Pancreas (tissue), 10 donors: ENCODE measurements around the gene HAUS7. TPM values are rescaled to one million over a fixed set of nuclear protein-coding genes. Genes with fewer than 3 reads are reported as not detected.

Experiments used
- ATAC-seq, 4 donors: fragments of 200-7000 bp; cut with Tn5 transposase; one replicate each; pipeline versions ENCODE4 v1.8.0 to v1.9.1; 2020; ENCODE audit warnings: mild to moderate bottlenecking in 4 of 4, moderate library complexity in 4 of 4
- DNase-seq, 6 donors: peaks; one replicate each; pipeline ENCODE4 v3.0.0-alpha.2; 2020
- FAIRE-seq: peaks from 2 replicates; lab custom pipeline; 2012; peaks lifted over from hg19 to GRCh38; lab: Jason Lieb, UNC
- H3K27ac ChIP-seq, 4 donors: fragments of 200-600 bp; sonication (generic); 1 replicate in 3 of 4; 2 replicates in 1 of 4; pipeline versions ENCODE4 v1.5.0 to v1.8.0; 2020
- H3K27me3 ChIP-seq, 4 donors: fragments of 200-600 bp; one replicate each; pipeline ENCODE4 v1.8.0; 2021
- H3K36me3 ChIP-seq, 3 donors: fragments of 200-600 bp; sonication (generic) in 1 of 3; one replicate each; pipeline versions ENCODE4 v1.5.0 to v1.8.0; 2020 to 2021
- H3K4me1 ChIP-seq, 3 donors: fragments of 200-600 bp; one replicate each; pipeline ENCODE4 v1.8.0; 2021
- H3K4me3 ChIP-seq, 4 donors: fragments of 200-600 bp; sonication (generic) in 2 of 4; one replicate each; pipeline versions ENCODE4 v1.5.0 to v1.8.0; 2020 to 2021
- H3K9me3 ChIP-seq, 4 donors: fragments of 200-600 bp; one replicate each; pipeline ENCODE4 v1.8.0; 2021
- WGBS, 2 donors: extraction: QIAGEN DNeasy Blood & Tissue Kit; methylation state at CpG; one replicate each; pipeline ENCODE4 v1.1.7; 2013; 5-methylcytosine and 5-hydroxymethylcytosine counted together
- intact Hi-C, 3 donors: fragments of 100-400 bp; cut with DNase I; formaldehyde crosslinking; loops; one replicate each; pipeline versions ENCODE4 v1.11.1 to v1.14.2; 2022
- polyA plus RNA-seq, 2 donors: library from polyadenylated mRNA; stranded (reverse); fragments of 200-250 nt; gene quantifications; one replicate each; pipeline ENCODE4 v1.2.3, GENCODE V29; 2013
- total RNA-seq, 6 donors: library from RNA; stranded (reverse); fragmentation: NEBNext Ultra II Directional in 4 of 6; extraction: Animal tissue kit (Norgen Biotek cat#: 25700) in 4 of 6; gene quantifications; one replicate each; pipeline versions ENCODE4 v1.2.1 to v1.2.4, GENCODE V29; 2021 to 2023
- TF ChIP-seq, protein P1 (sequence below), 4 donors: fragments of 200-600 bp; sonication (generic) in 3 of 4; IDR thresholded peaks; one replicate each; pipeline versions ENCODE4 v1.5.0 to v1.8.0; 2021; ENCODE audit warnings: antibody characterized with exemption in 4 of 4
- donor health status: healthy with polysubstance abuse.
- donor health status: DM: no; HTN: no; CAD: no; lungs with moderate emphysema.
- donor health status: DM: no; HTN: no; CAD: no.
- donor health status: control.
- donor health status: control.
- donor health status: Bipolar disorder and iron deficiency.
- donor health status: DM: yes; HTN: yes; CAD: no.
- donor health status: DM: no; HTN: no; CAD: no.
- donor health status: DM: no; HTN: no; CAD: no.
- donor health status: DM: yes; HTN: yes; CAD: no.

Gene HAUS7
- total and polyA plus RNA-seq, 8 donors, result 4.9 to 44.1 (median 9.5) TPM

DNA sequence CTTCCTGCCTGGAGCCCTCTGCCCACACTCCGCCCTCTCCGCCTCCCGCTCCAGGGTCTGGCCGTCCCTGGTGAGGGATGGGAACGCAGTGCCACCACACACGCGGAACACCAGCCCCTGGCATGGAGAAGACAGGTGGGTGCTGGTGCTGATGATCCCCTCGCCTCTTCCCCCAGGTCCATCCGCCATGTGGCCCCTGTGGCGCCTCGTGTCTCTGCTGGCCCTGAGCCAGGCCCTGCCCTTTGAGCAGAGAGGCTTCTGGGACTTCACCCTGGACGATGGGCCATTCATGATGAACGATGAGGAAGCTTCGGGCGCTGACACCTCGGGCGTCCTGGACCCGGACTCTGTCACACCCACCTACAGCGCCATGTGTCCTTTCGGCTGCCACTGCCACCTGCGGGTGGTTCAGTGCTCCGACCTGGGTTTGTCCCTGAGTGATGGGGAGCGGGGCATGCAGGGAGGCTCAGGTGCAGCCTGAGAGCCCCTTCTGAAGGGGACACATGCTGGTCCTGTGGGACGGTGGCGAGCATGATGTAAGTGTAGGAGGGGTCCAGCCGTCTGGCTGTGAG, 34.2 kb upstream of the HAUS7 start:
- 63 to 76% methylated on average over 25 to 26 of the region's 26 CpGs for WGBS, 2 donors
- TF ChIP-seq, protein P1, sequence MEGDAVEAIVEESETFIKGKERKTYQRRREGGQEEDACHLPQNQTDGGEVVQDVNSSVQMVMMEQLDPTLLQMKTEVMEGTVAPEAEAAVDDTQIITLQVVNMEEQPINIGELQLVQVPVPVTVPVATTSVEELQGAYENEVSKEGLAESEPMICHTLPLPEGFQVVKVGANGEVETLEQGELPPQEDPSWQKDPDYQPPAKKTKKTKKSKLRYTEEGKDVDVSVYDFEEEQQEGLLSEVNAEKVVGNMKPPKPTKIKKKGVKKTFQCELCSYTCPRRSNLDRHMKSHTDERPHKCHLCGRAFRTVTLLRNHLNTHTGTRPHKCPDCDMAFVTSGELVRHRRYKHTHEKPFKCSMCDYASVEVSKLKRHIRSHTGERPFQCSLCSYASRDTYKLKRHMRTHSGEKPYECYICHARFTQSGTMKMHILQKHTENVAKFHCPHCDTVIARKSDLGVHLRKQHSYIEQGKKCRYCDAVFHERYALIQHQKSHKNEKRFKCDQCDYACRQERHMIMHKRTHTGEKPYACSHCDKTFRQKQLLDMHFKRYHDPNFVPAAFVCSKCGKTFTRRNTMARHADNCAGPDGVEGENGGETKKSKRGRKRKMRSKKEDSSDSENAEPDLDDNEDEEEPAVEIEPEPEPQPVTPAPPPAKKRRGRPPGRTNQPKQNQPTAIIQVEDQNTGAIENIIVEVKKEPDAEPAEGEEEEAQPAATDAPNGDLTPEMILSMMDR (IDR thresholded peaks at IDR 0.05), result no peak
- ATAC-seq, result no peak
- H3K4me1 ChIP-seq, result no peaks in the 10 kb centered on the region
- no peak for FAIRE-seq
- H3K36me3 ChIP-seq, result no peaks in the 10 kb centered on the region
- intact Hi-C loops, result no loop called here
- H3K9me3 ChIP-seq, result no peaks in the 10 kb centered on the region
- H3K27ac ChIP-seq, result no peak overlapping the region
- no peak overlapping the region for H3K4me3 ChIP-seq
- H3K27me3 ChIP-seq, result no peaks in the 10 kb centered on the region
- no peak for DNase-seq

DNA sequence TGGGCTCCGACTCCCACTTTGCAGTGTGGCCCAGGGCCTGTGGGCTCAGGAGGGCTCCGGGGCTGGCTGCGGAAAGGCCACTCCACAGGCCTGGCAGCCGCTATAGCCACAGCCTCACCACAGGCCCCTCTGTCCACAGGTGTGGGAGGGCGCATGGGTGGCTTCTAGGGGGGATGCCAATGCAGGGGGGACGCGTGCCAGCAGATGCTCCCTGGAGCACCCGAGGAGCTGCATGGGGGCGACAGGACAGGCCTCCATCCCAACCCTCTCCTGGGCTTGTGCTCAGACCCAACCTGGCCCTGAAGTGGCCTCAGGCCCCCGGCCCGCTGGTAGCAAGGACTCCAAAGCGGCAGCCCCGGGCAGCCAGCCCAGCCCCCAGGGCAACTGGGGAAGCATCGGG, 32.4 kb upstream of the HAUS7 start:
- TF ChIP-seq, protein P1 (IDR thresholded peaks at IDR 0.05), result no peak

DNA sequence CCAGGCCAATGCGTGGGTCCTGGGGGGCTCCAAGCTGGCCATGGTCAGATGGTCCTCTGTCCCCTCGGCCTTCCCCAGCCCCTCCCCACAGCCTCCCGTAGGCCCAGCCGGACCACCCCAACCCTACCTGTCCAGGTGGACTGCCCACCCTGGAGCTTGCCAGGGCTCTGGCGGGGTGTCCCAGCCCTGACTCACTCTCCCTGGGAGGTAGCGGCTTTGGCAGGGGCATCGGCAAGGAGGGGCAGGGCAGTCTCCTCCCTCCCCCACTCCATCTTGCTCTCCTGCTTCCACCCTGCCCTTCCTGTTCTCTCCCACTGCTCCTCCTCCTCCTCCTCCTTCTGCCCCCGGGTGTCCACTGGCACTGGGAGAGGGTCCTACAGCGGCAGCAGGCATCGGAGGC, 31.8 kb upstream of the HAUS7 start:
- Histone ChIP-seq H3K27me3 (no peaks in the 10 kb centered on the region), H3K27ac (no peak overlapping the region), H3K36me3 (no peaks in the 10 kb centered on the region), H3K9me3 (no peaks in the 10 kb centered on the region), H3K4me1 (no peaks in the 10 kb centered on the region), H3K4me3 (no peak overlapping the region)
- 69 to 76% methylated on average over 9 to 10 of the region's 10 CpGs for WGBS, 2 donors
- ATAC-seq (no peak), DNase-seq (no peak), FAIRE-seq (no peak)
- TF ChIP-seq, protein P1 (IDR thresholded peaks at IDR 0.05), result no peak
- intact Hi-C loops, result no loop called here

More for the DNA sequence above, 32.4 kb upstream of the HAUS7 start:
- H3K9me3 ChIP-seq, result no peaks in the 10 kb centered on the region
- no peak for FAIRE-seq
- 81 to 88% methylated on average over 14 of the region's 14 CpGs for WGBS, 2 donors
- H3K27me3 ChIP-seq, result no peaks in the 10 kb centered on the region
- H3K36me3 ChIP-seq, result no peaks in the 10 kb centered on the region
- H3K4me1 ChIP-seq, result no peaks in the 10 kb centered on the region
- no peak for ATAC-seq
- intact Hi-C loops, result no loop called here
- no peak overlapping the region for H3K4me3 ChIP-seq
- H3K27ac ChIP-seq, result no peak overlapping the region
- DNase-seq, result no peak

DNA sequence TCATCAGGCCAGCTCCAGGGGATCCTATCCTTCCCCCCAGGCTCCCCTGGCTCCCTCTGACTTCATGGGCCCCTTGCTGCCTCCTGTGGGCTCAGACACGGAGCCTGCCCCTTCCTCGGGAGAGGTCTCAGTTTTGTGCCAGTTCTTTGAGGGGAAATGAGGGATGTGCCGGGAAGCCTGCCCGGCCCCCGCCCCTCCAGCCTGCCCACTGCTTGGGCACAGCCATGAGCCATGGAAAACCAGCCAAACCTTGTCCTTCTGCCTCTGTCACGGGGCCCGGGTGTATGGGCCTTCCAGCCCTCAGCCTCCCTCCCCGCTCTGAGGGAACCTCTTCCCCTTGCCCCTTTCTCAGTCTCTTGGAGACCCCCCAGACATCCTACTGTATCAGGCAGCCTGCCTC, 31.2 kb upstream of the HAUS7 start:
- no peaks in the 10 kb centered on the region for H3K36me3 ChIP-seq

More for the DNA sequence above, 31.2 kb upstream of the HAUS7 start:
- TF ChIP-seq, protein P1 (IDR thresholded peaks at IDR 0.05), result no peak
- no peaks in the 10 kb centered on the region for H3K9me3 ChIP-seq
- WGBS, 2 donors, result 83 to 85% methylated on average over 6 to 8 of the region's 8 CpGs
- H3K4me3 ChIP-seq, result no peak overlapping the region
- H3K27me3 ChIP-seq, result no peaks in the 10 kb centered on the region
- no peak overlapping the region for H3K27ac ChIP-seq
- H3K4me1 ChIP-seq, result no peaks in the 10 kb centered on the region
- intact Hi-C loops, result no loop called here
- no peak for FAIRE-seq
- no peak for ATAC-seq
- no peak for DNase-seq
